ENCODE results near the gene CANT1. TPM values are rescaled to one million over a fixed set of nuclear protein-coding genes. Genes with fewer than 3 reads are reported as not detected.

CANT1 gene
- total RNA-seq, 1 experiment from 2014 or later = 33.0 TPM

- no peak overlapping the region for H4K5ac ChIP-seq (ENCODE audit: insufficient read length, low read depth, low read length)
- Mint-ChIP-seq H3K27ac (no peak overlapping the region), H3K36me3 (ENCODE audit: insufficient read depth in 1 of 3, low read depth in 3 of 3) (peaks cover 0 to 4% (median 3%) of the 10 kb centered on the region in 3 experiments; a peak in 2 of 7 replicates), H3K4me1 (peaks cover 0 to 14% of the 10 kb centered on the region in 2 experiments; a peak in 2 of 4 replicates), H3K9me3 (peaks cover 26% of the 10 kb centered on the region in 2 experiments), H3K27me3 (ENCODE audit: low read depth) (peaks cover 72% of the 10 kb centered on the region), H3K4me3 (no peak overlapping the region)
- no peak overlapping the region for H2AFZ ChIP-seq (ENCODE audit: low read length)
- TF ChIP-seq, protein P1, sequence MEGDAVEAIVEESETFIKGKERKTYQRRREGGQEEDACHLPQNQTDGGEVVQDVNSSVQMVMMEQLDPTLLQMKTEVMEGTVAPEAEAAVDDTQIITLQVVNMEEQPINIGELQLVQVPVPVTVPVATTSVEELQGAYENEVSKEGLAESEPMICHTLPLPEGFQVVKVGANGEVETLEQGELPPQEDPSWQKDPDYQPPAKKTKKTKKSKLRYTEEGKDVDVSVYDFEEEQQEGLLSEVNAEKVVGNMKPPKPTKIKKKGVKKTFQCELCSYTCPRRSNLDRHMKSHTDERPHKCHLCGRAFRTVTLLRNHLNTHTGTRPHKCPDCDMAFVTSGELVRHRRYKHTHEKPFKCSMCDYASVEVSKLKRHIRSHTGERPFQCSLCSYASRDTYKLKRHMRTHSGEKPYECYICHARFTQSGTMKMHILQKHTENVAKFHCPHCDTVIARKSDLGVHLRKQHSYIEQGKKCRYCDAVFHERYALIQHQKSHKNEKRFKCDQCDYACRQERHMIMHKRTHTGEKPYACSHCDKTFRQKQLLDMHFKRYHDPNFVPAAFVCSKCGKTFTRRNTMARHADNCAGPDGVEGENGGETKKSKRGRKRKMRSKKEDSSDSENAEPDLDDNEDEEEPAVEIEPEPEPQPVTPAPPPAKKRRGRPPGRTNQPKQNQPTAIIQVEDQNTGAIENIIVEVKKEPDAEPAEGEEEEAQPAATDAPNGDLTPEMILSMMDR (conservative IDR thresholded peaks at IDR 0.05) = no peak
- H2BK20ac ChIP-seq (ENCODE audit: low read depth, low read length, poor library complexity, severe bottlenecking) = no peak overlapping the region
- H2BK12ac ChIP-seq (ENCODE audit: insufficient read length, low read depth, low read length) = no peak overlapping the region
- DNase-seq = no peak
- H2BK15ac ChIP-seq (ENCODE audit: low read depth, low read length) = no peak overlapping the region
- no peak overlapping the region for H3T11ph ChIP-seq (ENCODE audit: low read length)
- WGBS (ENCODE audit: extremely low coverage, insufficient read length, low lambda C conversion rate) = no CpG with 5 or more reads among the region's 11 CpGs
- H3K14ac ChIP-seq (ENCODE audit: insufficient read depth, low read length) = no peak overlapping the region
- H3K23me2 ChIP-seq (ENCODE audit: insufficient read length, low read depth, low read length, poor library complexity, severe bottlenecking) = no peaks in the 10 kb centered on the region
- no peak overlapping the region for H3K4ac ChIP-seq (ENCODE audit: low read depth, low read length)
- H2AK5ac ChIP-seq (ENCODE audit: insufficient read length, low read length) = no peak overlapping the region
- no peaks in the 10 kb centered on the region for H3K27me3 ChIP-seq (ENCODE audit: insufficient read depth, low read length)
- no peak overlapping the region for H3K23ac ChIP-seq (ENCODE audit: insufficient read length, low read depth, low read length)
- no peak overlapping the region for H2BK120ac ChIP-seq (ENCODE audit: low read depth, low read length, poor library complexity, severe bottlenecking)
- H4K91ac ChIP-seq (ENCODE audit: insufficient read length, low read depth, low read length) = no peak overlapping the region
- no peak overlapping the region for H3K56ac ChIP-seq (ENCODE audit: insufficient read length, low read depth, low read length)
- no peaks in the 10 kb centered on the region for H4K20me1 ChIP-seq (ENCODE audit: control insufficient read depth, insufficient read depth, insufficient read length)
- no peaks in the 10 kb centered on the region for H3K9me3 ChIP-seq (ENCODE audit: control insufficient read depth, low read depth, low read length)
- H2BK5ac ChIP-seq (ENCODE audit: insufficient read length, low read length) = no peak overlapping the region
- no peaks in the 10 kb centered on the region for H3K4me1 ChIP-seq (ENCODE audit: insufficient read depth, low read length)
- no peak overlapping the region for H3K4me2 ChIP-seq (ENCODE audit: insufficient read depth, insufficient read length, low read length)
- H3K79me2 ChIP-seq (ENCODE audit: insufficient read depth, low read length) = no peaks in the 10 kb centered on the region
- no peak overlapping the region for H3K18ac ChIP-seq (ENCODE audit: insufficient read length, low read depth, low read length)
- no peak overlapping the region for H3K27ac ChIP-seq (ENCODE audit: insufficient read length, low read depth, low read length)
- H3K79me1 ChIP-seq (ENCODE audit: insufficient read depth, low read depth, low read length, poor library complexity, severe bottlenecking) = no peaks in the 10 kb centered on the region
- H3K9ac ChIP-seq (ENCODE audit: extremely low read depth, insufficient read length, low read length) = no peak overlapping the region
- no peak overlapping the region for H4K8ac ChIP-seq (replicated peaks; ENCODE audit: insufficient read length, low read depth, low read length)
Observed at GRCh38 chr17:79049821-79050220, 40.3 kb upstream of the CANT1 start.
